NCI-H2081 (cell line): ENCODE measurements around the gene ESR1.
"Not testable (repeated sequence)": the region's sequence is repeated elsewhere in the genome, so short reads cannot be mapped to it uniquely, and the experiment has no call there.

Source experiments
- DNase-seq, 2 experiments: peaks; one replicate each; lab custom pipeline; 2025; lab: John Stamatoyannopoulos, UW

Gene ESR1

DNA sequence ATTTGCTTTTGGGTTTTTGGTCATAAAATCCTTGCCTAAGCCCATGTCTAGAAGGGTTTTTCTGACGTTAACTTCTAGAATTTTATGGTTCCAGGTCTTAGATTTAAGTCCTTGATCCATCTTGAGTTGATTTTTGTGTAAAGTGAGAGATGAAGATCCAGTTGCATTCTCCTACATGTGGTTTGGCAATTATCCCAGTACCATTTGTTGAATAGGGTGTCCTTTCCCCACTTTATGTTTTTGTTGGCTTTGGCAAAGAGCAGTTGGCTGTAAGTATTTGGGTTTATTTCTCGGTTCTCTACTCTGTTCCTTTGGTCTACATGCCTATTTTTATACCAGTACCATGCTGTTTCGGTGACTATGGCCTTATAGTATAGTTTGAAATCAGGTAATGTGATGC is 86.9 kb downstream of the ESR1 start:
- not testable (repeated sequence) for DNase-seq

DNA sequence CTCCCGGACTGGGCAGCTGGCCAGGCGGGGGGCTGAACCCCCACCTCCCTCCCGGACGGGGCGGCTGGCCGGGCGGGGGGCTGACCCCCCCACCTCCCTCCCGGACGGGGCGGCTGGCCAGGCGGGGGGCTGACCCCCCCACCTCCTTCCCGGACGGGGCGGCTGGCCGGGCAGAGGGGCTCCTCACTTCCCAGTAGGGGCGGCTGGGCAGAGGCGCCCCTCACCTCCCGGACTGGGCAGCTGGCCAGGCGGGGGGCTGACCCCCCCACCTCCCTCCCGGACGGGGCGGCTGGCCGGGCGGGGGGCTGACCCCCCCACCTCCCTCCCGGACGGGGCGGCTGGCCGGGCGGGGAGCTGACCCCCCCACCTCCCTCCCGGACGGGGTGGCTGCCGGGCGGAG is 91.7 kb downstream of the ESR1 start:
- not testable (repeated sequence) for DNase-seq

DNA sequence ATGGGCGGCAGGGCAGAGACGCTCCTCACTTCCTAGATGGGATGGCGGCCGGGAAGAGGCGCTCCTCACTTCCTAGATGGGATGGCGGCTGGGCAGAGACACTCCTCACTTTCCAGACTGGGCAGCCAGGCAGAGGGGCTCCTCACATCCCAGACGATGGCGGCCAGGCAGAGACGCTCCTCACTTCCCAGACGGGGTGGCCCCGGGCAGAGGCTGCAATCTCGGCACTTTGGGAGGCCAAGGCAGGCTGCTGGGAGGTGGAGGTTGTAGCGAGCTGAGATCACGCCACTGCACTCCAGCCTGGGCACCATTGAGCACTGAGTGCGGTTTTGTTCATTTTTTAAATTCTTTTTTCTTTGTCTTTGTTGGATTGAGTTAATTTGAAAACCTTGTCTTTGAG is 92.3 kb downstream of the ESR1 start:
- DNase-seq, result not testable (repeated sequence)

DNA sequence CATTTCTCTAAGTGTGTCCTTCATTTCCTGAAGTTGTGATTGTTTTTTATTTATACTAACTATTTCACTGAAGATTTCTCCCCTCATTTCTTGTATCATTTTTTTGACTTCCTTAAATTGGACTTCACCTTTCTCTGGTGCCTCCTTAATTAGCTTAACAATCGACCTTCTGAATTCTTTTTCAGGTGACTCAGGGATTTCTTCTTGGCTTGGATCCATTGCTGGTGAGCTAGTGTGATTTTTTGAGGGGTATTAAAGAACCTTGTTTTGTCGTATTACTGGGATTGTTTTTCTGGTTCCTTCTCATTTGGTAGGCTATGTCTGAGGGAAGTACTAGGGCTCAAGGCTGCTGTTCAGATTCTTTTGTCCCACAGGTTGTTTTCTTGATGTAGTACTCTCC is 92.8 kb downstream of the ESR1 start:
- DNase-seq, result no peak

DNA sequence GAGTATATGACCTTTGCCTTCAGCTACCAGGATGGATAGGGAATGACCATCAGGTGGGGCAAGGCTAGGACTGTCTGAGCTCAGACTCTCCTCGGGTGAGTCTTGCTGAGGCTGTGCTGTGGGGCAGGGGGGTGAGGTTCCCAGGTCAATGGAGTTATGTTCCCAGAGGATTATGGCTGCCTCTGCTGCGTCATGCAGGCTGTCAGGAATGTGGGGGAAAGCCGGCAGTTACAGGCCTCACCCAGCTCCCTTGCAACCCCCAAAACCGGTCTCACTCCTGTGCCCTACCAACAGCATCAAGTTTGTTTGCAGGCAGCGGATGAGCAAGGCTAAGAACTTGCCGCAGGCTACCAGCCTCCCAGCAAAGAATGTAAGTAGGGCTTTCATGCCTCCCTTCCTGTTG is 93.5 kb downstream of the ESR1 start:
- no peak for DNase-seq

DNA sequence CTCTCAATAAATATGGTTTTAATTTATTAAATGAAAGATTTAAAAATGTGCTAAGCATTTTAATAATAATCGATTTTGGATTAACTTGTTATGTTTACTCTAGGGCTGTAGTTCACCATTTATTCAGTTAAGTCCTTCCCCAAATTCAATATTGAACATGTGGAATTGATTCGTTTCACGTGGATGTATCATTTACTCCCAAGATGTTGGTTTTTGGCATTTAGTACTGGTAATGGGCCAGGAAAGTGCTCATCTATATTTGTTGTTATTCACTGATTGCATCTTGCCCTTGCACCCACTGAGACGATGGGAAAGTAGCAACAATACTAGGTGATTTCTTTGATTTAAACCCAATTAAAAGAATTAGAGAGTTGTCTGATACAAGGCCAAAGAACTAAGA is 97.1 kb downstream of the ESR1 start:
- DNase-seq, result no peak

DNA sequence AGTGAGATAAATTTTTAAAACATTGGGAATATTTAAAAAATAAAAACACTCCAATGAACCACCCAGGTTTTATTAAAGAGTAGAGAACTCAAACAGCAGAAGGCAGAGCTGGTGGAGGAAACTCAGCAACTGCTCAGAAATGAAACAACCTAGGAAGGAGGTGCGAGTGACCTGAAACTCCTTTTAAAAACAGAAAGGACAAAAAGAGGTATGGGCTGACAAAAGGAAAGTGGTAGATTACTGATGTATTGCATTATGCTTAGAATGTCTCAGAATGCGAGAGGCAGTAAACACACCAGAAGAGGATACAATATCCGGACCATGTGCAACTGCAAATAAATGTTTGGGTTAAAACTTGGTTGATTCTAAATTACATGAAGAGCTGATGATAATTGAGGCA is 97.6 kb downstream of the ESR1 start:
- DNase-seq, result no peak

DNA sequence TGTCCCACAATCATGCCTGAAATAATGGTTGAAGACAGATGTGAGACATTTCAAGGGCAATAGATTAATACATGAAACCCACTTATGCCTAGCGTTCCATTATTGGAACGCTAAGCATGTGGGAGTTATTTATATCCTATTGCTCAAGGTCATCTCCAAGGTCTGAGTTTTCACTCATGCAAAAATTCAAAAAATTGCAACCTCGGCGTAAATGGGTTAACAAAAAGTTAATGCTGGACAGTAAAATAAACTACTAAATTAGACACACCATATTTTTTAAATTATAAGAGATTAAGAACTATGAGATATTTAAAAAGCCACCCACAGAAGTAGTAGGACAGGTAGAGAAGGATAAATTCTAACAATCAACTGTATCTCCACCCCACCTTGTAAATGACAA is 98.4 kb downstream of the ESR1 start:
- no peak for DNase-seq

DNA sequence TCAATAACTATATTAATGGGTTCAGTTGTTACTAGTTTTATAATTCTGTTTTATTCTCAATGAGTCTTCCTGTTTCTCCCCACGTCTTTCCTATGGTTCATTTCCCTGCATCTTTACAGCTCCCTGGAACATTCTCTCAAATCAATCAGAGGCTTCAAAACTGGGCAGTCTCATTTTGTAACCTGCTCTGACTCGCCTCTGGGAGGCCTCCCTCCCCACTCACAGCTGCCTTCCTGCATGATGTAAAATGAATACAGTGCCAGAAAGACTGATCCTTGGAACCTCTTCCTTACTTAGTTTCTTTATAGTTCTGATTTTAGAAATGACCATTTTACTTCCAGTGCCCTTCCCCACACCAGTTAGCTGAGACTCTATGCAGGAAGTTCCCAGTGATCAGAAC is 103.9 kb downstream of the ESR1 start:
- no peak for DNase-seq

DNA sequence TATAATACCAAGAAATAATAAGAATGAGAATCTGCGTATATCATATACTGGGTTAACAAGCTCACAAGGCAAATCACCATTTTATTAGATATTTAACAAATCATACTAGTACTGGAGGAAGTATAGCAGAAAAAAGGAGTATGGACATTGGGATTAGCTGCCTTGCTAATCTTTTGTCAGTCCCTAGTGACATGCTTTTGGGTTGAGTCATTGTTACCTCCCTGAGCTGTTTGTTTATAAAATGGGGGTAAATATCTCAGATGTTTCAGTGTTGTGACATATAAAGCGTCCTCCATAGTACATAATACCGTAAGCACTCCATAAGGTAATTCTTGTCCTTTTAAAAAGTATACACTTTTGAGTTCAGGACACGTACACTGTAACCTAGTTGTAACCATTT is 107.0 kb downstream of the ESR1 start:
- no peak for DNase-seq

DNA sequence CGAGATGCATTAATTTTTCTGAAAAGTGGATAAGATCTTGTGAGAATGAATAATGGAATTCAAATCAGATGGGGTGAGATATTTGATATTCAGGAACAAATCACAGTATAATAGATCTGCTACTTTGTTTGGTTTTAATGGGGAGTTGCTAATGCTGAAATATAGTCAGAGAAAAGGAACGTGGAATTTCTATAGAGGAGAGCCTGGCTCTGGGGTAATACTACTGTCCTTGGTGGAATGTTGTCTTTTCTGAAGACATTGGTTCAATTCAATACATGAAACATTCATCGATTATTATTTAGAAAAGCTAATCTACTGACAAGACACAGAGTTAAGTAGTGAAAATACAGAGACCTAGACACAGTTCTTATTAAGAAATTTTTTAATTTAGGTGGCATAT is 108.6 kb downstream of the ESR1 start:
- no peak for DNase-seq

DNA sequence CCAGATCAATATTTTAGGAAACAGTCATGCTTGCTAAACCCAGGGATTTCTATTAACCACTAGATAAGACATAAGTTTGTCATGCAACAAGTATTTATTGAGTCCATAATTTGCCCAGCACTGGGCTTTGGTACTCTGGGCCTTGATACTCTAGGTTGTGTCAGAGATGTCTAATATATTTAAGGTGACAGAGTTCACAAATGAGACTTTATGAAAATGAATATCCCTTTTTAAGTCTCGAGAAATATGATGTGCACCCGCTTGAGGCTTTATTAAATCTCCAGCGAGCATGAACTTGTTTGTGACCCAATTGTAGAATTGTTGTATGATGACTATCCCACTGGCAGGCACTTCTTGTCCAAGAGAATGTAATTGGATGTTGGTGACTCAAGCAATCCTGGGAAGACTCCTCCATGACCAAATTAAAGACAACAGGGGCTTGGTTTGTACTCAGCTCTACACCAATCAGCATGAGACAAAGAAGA is 109.2 kb downstream of the ESR1 start:
- DNase-seq, result no peak

DNA sequence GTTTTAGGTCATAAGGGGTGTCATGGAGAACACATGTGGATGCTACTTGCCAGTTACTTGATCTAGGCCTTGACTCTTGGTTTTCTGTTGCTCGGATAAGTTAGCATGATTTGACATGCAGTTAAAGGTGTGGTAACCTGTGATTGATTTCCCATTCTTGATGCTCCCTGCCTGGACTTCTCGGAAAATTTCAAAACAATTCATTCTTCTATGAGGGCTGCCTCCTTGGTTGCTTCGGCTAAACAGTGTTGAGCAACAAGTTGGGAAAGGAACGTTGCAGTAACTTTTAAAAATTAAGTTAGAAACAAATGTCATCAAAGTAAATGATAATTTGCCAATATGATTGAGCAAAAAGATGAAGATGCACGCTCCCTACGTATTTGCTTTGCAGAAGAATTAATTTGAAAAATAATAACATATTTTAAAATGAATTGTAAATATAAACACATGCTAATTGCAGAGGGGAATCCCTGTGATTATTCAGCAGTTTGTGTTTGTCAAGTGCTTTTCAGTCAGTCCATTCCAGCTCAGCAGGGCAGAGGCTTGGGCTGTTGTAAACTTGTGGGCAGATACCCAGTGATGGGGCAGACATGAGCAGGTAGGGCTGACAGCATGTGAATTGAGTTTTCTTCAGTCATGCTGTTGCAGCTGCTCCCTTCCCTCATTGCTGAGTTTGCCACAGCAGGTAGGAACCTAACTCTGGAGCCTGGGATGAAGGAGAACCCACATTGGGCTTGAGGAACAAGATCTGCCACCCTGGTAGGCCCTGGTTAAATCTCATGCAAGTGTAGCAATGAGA is 110.2 kb downstream of the ESR1 start:
- DNase-seq, result no peak

DNA sequence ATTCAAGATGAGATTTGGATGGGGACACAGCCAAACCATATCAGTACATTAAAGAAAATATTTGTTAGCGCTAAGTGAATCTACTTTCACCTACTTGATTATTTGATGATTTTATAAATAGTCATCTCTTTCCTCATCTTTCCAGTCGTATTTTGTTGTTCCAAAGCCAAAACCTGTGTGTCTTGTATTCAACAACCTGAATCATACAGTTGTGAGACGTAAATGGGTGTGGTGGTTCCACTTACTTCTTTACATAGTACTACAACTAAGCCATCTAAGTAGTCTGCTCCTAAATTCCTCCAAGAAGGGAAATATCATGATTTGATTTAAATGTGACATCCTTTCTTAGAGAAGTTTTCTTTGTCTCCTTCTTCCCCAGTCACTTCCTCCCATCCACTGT is 132.8 kb downstream of the ESR1 start:
- DNase-seq, result no peak

DNA sequence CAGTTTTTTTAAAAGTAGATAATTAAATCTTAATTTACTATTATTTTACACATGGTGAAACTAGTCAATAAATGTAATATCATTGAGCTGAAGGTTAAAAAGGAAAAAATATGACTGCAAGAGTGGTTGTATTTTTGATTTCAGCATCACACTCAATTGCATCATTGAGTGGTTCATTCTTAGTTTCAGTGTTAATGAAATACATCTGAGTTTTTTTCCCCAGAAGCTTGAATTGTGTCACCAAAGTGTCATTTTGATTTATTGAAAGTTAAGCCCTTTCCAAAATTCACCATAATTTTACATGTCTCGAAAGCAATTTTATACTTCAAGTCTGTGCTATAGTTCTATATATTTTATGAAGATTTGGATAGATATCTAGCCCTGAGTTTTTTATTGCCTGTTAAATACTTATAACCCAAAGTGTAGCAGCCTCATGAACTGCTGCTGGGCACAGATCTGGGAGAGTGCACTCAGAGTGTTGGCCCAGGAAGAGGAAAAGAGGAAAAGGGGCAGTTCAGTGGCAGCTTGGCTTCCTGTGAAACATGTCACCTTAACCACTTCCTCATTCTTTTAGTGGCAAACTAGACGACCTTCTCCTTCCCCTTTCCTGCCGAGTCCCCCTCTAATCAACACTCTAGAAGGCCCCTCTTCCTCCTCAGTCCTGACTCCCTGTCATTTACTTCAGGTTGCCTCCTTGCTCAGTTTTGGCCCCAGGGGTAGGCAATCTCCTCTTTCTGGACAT is 140.7 kb downstream of the ESR1 start:
- DNase-seq, result no peak

DNA sequence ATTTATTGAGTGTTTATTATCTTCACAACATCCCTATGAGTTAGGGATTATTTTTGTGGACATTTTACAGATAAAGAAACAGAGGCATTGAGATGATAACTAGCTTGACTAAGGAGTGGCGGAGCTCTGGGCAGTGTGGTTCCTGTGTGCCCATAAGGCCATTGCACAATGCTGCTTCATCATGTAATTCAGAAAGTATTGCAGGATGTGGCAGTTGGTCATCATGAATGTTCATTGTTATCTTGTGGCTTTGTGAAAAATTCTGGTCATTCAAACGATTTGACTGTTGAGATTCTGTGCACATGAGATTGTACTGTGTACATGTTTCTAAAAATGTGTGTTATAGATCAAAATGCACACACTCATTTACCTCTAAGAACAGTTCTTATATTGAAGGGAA is 150.8 kb downstream of the ESR1 start:
- no peak for DNase-seq

DNA sequence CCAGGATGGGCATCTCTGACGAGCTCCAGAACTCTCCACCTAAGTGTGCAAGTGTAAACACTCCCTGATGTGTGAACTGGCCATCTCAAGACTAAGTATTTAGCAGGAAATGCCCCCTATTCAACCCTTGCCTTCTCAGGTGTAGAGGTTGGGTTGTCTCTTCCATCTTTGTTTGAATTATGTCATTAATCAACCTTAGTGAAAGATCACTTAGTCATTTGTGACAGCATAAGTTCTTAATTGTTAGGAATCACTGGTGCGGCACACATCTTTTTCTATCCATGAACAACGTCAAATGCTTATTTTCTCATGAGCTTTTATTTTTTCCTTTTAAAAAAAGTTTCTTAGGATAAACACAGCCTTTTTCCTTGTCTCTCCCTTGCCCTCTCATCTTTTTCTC is 151.6 kb downstream of the ESR1 start:
- DNase-seq, result no peak

DNA sequence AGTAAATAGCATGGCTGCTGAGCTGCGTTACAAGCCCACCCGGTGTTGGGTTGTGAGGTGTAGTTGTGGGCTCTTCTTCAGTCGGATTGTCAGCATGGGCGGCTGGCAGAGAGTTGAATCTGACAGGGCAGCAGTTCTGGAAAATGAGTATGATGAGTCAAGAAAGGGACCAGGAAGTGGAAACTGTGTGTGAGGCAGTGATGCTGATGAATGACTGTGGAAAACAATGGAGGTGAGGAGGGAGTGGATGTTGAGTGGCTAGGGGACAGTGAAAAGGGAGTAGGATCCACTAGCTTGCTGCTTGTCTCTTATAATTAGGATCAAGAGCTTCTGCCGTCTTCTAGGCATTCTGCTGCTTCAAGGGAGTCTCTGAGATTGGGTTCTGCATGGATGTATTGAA is 154.3 kb downstream of the ESR1 start:
- DNase-seq, result no peak

DNA sequence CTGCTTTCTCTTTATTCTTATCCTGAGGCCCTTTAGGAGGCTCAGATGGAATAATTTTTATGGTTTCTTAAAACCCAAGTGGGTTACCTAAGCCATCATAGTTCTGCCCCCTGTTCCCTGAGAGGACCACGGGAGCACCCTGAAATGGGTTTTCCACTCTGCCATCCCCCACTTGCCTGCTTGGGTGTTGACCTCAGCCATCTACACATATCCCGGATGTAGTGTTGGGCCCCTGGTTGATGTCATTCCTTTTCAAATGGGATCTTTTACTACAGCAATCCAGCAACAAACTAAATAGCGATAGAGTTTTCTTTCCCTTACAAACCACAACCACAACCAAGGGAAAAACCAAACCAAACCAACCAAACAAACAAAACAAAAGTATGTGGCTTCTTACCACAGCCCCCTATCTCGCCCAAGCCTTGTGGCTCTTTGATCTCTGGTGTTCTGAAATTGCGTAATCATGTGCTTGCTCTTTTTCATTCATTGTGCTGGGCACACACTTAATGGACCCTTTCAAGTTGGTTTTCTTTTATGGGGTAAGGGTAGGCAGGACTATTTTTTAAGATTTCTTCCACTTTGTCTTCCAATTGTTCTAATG is 154.9 kb downstream of the ESR1 start:
- DNase-seq, result no peak

DNA sequence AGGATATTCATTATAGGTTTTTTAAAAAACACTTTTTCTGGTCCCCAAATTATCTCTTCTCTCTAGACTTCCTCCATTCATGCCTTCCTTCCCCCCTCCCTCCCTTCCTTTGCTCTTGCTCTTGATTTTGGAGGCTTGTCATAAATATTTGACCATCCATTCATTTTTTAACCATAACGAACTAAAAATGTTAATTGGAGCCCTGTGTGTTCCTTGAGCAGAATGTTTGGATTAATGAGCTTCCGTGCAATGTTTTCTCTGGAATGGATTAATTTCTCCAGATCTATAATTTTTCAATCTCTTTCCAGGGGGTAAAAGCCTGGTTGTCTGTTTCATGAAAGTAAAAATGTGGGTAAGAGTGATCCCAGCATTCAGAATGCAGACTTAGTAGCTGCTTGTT is 155.5 kb downstream of the ESR1 start:
- DNase-seq, result no peak

DNA sequence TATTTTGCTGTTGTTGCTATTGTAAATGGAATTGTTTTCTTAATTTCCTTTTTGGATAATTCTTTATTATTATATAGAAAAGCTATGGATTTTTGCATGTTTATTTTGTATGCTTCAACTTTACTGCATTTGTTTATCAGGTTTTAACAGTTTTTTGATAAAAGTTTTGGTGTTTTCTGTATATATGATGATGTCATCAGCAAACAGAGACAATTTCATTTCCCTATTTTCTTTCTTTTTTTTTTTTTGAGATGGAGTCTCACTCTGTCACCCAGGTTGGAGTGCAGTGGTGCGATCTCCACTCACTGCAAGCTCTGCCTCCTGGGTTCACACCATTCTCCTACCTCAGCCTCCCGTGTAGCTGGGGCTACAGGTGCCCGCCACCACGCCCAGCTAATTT is 156.9 kb downstream of the ESR1 start:
- not testable (repeated sequence) for DNase-seq

DNA sequence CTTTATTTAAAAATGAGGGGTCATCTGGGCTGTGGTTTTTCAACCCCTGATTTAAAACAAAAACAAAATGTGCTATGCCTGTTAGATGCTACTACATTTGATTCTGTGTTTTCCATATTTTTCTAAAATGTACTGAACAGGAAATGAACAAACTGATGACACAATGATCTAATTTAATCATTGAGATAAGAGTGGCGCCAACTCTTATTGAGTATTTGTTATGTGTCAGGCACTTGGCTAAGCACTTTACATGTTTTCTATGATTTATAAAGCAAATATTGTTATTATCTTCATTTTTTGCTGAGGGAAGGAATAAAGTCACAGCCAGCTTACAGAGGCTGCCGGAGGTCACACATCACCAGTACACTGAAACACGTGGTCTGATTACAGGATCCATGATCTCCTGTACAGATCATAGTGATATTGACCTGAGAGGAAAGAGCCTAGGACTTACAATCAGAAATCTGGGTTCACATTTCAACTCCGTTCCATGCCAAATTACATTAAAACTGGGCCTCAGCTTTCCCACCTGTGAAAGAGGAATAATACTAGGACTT is 166.7 kb downstream of the ESR1 start:
- DNase-seq, result no peak

DNA sequence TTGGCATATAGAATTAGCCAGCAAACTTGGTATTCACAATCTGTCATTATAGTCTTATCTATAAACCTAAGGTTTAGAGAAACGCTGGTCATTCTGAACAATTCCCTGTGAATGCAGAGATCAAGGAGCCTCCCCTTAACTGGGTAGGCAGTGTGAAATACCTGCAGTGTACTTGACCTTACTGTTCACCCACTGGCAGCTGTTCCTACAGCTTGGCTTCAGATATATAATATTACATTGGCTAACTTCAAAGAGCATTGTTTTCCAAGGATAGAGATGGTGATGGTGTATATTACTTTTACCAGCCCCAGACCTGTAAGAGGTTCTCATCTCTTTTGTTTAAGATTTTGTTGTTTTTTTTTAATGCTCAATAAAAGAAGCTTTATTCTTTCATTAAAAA is 168.3 kb downstream of the ESR1 start:
- no peak for DNase-seq
